Stimulated activated CD4-positive, alpha-beta T cell treated with anti-CD3 and anti-CD28 coated beads, Interleukin-1b, Interleukin-23, amount 100 ng/mL, for 4 hours (primary cell): ENCODE results near the gene MAX.
"Not testable (repeated sequence)": the region's sequence is repeated elsewhere in the genome, so short reads cannot be mapped to it uniquely, and the experiment has no call there.

Source experiments
- DNase-seq, 2 donors: peaks; one replicate each; pipeline ENCODE4 v3.0.0-alpha.2; 2020; ENCODE audit warnings: low read depth in 2 of 2

The MAX gene

DNA sequence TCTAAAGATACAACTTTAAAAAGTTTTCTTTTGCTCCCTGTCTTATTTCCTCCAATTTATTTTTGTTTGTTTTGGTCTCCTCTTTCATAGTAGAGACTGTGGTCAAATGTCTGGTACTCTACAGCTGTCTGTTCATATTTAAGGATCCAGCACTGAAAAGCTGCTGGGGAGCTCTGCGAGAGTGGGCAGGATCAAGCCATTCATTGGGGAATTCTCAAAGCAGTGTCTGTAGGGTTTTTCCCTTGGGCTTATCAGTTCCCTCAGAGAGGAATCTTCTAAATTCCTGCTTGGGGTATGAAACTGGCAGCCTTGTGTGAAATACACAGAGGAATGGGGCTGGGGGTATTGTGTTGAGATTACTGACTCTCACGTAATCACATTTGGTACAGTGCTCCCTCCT is 63.4 kb downstream of the MAX start:
- no peak for DNase-seq

DNA sequence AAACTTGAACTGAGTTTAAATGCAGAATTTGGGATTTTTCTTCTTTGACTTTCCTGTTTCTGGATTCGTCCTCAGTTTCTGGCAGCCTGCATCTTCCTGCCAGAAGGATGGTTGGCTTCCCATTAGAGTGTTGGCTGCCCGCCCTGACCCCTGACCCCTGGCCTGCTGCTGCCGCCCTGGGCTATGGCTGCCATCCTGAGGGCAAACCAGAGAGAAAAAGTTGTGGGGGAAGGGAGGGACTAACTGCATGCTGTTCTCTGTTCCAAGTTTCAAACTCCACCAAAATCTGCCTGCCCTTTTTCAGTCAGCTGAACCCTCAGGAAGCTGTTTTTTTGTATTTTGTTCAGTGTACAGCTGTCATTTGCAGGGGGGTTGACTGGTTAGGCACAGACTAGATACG is 67.3 kb downstream of the MAX start:
- DNase-seq: no peak

DNA sequence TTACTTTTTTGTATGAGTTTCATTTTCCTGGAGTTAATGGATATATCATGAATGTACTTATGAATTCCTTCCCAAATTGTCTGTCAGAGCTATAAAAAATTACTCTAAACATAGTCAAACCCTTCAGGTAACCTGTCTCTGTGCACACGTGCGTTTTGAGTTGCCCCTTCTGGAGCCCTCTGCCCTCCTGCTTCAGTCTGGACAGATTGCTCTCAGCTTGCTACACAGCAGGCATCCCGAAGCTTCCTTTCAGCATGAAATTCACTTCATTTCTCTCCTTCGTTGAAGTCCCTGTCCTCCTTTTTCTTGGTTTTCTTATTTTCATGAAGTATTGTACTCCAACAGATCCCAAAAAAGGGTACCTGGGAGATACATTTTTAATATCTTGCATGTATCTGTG is 68.3 kb downstream of the MAX start:
- no peak for DNase-seq

DNA sequence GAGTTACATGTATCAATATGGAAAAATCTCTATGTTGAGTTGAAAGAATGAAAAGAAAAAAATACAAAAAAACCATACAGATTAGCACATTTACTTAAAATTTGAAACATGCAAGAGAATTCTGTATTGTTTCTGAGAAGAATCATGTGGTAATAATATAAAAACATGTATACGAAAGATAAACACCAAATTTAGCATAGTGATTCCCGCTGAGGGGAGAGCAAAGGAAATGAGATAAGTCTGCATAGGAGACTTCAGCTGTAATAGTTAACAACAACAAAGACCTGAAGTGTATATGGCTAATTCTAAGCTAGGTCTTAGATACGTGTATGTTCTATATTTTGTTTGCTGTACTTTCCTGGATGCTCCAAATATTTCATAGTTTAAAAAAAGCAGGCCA is 69.1 kb downstream of the MAX start:
- DNase-seq: no peak

DNA sequence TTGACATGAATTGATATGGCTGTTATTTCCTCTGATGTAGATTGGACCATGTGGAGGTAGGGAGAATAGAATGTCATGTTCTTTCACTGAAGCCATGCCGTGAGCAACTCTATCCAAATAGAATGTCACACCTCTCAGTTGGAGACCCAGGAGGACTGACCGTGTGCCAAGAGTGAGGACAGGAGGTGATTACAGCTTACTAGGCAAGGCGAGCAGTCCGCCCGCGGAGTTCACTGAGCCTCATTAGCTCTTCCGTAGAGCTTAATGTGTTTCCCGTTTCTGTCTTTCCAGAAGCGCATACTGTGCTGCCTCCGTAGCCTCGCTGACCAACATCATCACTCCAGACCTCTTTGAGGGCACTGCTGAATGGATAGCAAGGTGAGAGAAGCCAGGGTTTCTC is 70.0 kb downstream of the MAX start:
- DNase-seq: no peak

DNA sequence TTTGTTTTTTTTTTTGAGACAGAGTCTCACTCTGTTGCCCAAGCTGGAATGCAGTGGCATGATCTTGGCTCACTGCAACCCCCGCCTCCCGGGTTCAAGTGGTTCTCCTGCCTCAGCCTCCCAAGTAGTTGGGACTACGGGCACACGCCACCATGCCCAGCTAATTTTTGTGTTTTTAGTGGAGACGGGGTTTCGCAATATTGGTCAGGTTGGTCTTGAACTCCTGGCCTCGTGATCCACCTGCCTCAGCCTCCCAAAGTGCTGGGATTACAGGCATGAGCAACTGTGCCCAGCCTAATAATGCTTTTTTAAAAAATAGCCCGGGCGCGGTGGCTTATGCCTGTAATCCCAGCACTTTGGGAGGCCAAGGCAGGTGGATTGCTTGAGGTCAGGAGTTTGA is 71.0 kb downstream of the MAX start:
- DNase-seq: not testable (repeated sequence)

DNA sequence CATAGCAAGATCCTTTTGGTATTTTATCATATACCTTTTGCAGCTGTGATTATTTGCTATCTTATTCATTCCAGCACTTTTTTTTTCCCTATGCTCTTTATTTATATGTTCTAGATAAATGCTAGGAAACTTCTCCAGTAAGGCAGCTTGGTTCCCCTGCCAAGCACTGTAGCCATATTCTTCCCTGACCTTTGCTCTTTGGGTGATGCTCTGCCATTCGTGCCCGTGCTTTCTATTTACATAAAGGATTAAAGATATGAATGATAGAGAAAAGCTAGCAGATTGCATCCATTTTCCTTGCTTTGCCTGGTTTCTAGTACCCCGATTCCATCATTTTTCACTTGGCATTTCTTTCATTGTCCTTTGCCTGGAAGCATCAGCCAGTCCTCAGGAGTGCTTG is 73.4 kb downstream of the MAX start:
- no peak for DNase-seq

DNA sequence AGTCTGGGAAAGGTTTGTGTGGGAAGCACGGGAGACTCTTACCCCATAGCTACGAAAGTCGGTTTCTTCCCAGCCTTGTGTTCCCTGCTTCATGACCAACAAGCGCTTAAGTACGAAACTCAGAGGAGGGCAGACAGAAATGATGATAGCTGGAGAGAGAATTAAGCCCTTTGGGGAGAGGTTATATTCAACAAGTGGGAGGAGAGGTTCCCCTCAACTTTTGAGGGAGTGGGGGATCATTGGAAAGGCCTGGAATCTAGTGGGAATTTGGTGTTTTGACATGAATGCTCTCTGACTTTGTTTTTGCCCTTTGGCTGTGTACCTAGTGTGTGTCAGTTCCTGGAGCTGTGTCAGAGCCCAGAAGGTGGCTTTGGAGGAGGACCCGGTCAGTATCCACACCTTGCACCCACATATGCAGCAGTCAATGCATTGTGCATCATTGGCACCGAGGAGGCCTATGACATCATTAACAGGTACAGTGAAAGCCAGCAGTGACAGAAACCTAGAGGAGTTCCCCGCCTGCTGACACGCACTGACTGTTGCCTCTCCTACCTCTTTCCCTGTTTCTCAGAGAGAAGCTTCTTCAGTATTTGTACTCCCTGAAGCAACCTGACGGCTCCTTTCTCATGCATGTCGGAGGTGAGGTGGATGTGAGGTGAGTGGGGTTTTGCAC is 75.1 kb downstream of the MAX start:
- no peak for DNase-seq

DNA sequence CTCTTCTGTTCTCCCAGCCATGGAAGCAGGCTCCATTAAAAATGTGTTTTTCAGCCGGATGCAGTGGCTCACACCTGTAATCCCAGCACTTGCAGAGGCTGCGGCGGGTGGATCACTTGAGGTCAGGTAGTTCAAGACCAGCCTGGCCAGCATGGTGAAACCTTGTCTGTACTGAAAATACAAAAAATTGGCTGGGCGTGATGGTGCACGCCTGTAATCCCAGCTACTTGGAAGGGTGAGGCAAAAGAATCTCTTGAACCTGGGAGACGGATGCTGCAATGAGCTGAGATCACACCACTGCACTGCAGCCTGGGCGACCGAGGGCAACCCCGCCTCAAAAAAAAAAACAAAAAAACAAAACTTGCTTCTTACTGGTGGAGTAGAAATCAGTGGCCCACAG is 75.8 kb downstream of the MAX start:
- no peak for DNase-seq

DNA sequence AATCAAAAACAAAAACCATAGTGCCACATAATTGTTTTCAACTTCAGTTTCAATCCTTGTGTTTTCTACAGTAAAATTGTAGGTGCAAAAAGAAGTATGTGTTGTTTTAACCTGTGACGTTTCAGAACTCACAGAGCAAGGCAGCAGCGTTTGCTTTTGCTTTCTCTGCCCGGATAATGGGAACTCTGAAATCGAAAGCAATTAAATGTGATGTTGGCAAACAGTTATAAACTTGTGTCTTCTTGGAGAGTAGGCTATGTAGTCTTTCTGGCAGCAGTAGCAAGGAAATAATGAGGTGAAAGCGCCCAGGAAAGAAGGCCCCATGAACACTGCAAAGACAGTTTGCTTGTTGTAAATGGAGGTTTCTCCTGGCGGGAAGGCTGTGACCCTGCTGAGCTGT is 76.5 kb downstream of the MAX start:
- DNase-seq: no peak
